BJ (cell line): ENCODE results near the gene FUT8. TPM values are rescaled to one million over a fixed set of nuclear protein-coding genes. Genes with fewer than 3 reads are reported as not detected.

ENCODE experiments used
- CTCF ChIA-PET: fragments of 350-600 bp; formaldehyde crosslinking; extraction: SDS; loops from one replicate; lab custom pipeline; 2021; ENCODE audit warnings: antibody characterized with exemption, inconsistent platforms; lab: Yijun Ruan, JAX
- POLR2A ChIA-PET: fragments of 300-600 bp; sonication (Branson Sonifier 250); formaldehyde crosslinking; extraction: SDS; loops from one replicate; lab custom pipeline; 2021; ENCODE audit warnings: antibody characterized with exemption; lab: Charles Lee
- DNase-seq: peaks from one replicate; pipeline ENCODE4 v3.0.0-alpha.2; 2011; ENCODE audit warnings: low read depth
- H3K27me3 ChIP-seq: 2 replicates; pipeline ENCODE4 v1.6.0; 2011; ENCODE audit warnings: low read length; ENCODE audit not compliant: control insufficient read depth, insufficient read depth
- H3K36me3 ChIP-seq: 2 replicates; pipeline ENCODE4 v1.5.1; 2011; ENCODE audit warnings: low read length; ENCODE audit not compliant: control insufficient read depth, insufficient read depth
- H3K4me3 ChIP-seq: 2 replicates; pipeline ENCODE4 v1.5.1; 2011; ENCODE audit warnings: low read depth, mild to moderate bottlenecking, control low read depth, low read length
- polyA plus RNA-seq: library from polyadenylated mRNA; depleted of rRNA; stranded (reverse); fragments of >200 nt; gene quantifications from 2 replicates; pipeline ENCODE4 v1.2.3, GENCODE V29; 2011
- TF ChIP-seq, protein P1 (sequence below): IDR thresholded peaks from 2 replicates; pipeline ENCODE4 v1.5.1; 2011; ENCODE audit warnings: low read depth, mild to moderate bottlenecking, control low read depth, inconsistent platforms, low read length, moderate library complexity; ENCODE audit not compliant: insufficient read depth

Gene FUT8
- polyA plus RNA-seq, 1 experiment, result 14.7 TPM

DNA sequence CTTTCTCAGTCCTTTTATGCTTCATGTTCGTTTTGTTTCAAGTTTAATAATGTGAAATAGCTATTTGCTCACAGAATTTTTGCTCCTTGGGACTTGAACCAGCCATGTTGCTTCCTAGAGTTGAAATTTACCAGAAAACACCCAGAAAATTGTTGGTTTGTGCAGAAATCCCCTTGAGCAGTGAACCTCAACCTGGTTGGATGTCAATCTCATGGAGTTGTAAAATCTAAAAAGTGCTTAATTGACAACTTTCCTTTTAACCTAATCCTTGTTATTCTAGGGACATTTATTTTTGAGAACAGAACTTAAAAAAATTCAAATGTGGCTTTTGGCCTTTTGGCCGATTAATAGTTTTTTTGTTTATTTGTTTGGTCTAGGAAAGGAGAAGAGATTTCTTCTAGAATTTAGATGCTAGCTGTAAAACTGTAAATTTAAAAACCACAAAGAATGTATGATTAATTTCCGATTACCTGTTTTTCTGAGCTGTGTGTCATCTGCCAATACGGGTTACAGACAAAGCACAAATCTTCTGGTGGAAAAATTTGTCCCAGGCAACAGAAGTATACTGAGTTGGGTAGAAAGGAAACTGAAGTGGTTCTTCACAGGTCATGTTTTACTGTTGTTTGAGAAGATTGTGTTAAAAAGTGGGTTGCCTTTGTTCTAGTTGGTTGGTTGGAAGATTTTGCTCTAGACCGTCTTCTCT is 154.4 kb downstream of the FUT8 start:
- TF ChIP-seq, protein P1, sequence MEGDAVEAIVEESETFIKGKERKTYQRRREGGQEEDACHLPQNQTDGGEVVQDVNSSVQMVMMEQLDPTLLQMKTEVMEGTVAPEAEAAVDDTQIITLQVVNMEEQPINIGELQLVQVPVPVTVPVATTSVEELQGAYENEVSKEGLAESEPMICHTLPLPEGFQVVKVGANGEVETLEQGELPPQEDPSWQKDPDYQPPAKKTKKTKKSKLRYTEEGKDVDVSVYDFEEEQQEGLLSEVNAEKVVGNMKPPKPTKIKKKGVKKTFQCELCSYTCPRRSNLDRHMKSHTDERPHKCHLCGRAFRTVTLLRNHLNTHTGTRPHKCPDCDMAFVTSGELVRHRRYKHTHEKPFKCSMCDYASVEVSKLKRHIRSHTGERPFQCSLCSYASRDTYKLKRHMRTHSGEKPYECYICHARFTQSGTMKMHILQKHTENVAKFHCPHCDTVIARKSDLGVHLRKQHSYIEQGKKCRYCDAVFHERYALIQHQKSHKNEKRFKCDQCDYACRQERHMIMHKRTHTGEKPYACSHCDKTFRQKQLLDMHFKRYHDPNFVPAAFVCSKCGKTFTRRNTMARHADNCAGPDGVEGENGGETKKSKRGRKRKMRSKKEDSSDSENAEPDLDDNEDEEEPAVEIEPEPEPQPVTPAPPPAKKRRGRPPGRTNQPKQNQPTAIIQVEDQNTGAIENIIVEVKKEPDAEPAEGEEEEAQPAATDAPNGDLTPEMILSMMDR, result no peak
- no peak for DNase-seq
- no peak overlapping the region for H3K4me3 ChIP-seq
- ChIA-PET POLR2A (no interaction called here), CTCF (no interaction called here)
- H3K36me3 ChIP-seq, result no peaks in the 10 kb centered on the region
- H3K27me3 ChIP-seq, result no peaks in the 10 kb centered on the region

DNA sequence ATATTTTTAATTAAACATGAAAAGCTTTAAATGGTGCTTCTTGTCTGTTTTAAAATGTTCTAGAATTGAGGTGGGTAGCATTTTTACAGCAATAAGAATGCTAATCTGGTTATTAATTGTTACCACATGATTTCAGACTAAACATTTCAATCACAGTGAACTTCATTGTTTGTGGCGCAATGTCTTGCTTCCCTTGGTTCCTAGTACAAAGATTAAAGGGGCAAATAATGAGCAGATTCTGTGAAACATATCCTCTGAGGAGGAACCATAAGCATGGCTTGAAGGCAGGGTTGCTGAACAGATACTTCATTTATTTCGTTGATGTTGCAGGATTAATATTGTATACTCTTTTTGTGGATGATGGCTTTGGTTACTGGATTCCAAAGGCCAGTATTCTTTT is 162.1 kb downstream of the FUT8 start:
- POLR2A ChIA-PET, result no interaction called here

DNA sequence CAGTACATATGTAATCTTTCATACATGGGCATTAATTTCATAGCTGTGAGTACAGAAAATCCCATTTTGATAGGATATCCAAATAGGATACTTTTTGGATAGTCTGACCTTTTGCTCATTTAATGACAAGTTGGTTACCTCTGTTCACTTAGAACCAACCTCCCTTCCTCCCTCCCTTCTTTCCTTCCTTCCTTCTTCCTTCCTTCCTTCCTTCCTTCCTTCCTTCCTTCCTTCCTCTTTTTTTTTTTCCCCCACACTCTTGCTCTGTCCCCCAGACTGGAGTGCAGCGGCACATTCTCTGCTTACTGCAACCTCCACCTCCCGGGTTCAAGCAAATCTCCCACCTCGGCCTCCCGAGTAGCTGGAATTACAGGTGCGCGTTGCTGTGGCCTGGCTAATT is 162.9 kb downstream of the FUT8 start:
- TF ChIP-seq, protein P1, result no peak
- Histone ChIP-seq H3K27me3 (no peaks in the 10 kb centered on the region), H3K4me3 (no peak overlapping the region), H3K36me3 (no peaks in the 10 kb centered on the region)
- CTCF ChIA-PET, result no interaction called here
- DNase-seq, result no peak
- POLR2A ChIA-PET, result no interaction called here

More for the DNA sequence above, 162.1 kb downstream of the FUT8 start:
- CTCF ChIA-PET, result no interaction called here
- Histone ChIP-seq H3K27me3 (no peaks in the 10 kb centered on the region), H3K36me3 (no peaks in the 10 kb centered on the region), H3K4me3 (no peak overlapping the region)
- DNase-seq, result no peak
- TF ChIP-seq, protein P1, result no peak

DNA sequence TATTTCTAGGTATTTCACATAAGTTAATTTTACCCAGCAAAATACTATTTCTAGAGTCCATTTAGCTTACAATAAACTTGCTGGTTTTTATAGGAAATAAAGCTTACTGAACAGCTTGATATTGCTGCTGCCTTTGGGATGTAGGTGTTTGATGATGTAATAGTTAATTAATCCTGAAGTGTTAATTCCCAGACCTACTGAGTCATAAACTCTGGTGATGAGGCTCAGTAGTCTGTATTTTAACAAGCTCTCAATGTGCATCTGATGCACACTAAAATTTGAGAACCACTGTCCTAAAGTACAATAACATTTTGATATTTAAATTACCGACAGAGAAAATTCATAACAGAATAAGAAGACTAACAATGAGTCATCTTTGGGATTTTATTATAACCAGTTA is 168.4 kb downstream of the FUT8 start:
- no peak overlapping the region for H3K4me3 ChIP-seq
- ChIA-PET CTCF (no interaction called here), POLR2A (no interaction called here)
- no peaks in the 10 kb centered on the region for H3K27me3 ChIP-seq
- DNase-seq, result no peak
- TF ChIP-seq, protein P1, result no peak
- no peaks in the 10 kb centered on the region for H3K36me3 ChIP-seq

DNA sequence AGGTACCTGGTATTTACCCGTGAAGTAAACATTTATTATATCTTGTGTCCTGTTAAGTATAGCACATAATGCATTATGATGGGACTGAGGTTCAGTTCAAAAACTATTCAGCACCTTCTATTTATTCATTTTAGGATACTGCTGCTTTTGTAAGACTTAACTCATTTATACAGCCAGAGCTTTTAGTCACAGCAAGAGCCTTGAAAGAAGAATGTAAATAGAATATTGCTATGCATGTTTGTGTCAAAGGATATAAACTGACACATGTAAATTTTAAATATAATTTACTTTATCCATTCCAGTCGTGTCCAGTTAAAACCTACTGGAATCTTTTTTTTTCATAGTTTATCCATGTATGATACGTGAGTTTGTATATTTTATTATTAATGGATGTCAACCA is 168.8 kb downstream of the FUT8 start:
- H3K27me3 ChIP-seq, result no peaks in the 10 kb centered on the region
- CTCF ChIA-PET, result no interaction called here
- no peak for DNase-seq
- H3K4me3 ChIP-seq, result no peak overlapping the region
- H3K36me3 ChIP-seq, result no peaks in the 10 kb centered on the region
- TF ChIP-seq, protein P1, result no peak
- POLR2A ChIA-PET, result interaction anchor here (0.6 kb wide), 1 partner anchor 84 kb away, joined by 3 read pairs; no protein-coding TSS in a partner anchor
